Measurements from ENCODE around the gene PGLYRP1. TPM values are rescaled to one million over a fixed set of nuclear protein-coding genes. Genes with fewer than 3 reads are reported as not detected.

PGLYRP1 gene
- total RNA-seq, 2 experiments from 2014 or later = not detected

DNA sequence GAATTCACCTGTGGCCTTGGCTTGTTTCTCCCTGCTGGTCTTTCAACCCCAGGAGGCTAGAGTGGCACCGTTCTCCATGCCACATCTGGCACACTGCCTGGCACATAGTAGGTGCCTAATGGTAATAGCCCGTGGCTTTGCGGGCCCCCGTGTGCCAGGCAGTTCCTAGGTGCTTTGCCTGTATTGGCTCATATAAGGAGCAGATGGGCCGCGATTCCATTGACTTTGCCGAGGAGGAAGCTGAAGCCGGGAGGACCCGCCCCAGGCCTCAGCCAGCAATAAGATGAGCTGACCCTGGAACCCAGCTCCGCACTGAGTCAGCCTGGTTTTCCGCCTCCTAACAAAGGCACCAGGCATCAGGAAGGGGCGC is 807 bp downstream of the PGLYRP1 start:
- Mint-ChIP-seq H3K4me1 (peaks cover 12% of the 10 kb centered on the region), H3K27ac (no peak overlapping the region)

DNA sequence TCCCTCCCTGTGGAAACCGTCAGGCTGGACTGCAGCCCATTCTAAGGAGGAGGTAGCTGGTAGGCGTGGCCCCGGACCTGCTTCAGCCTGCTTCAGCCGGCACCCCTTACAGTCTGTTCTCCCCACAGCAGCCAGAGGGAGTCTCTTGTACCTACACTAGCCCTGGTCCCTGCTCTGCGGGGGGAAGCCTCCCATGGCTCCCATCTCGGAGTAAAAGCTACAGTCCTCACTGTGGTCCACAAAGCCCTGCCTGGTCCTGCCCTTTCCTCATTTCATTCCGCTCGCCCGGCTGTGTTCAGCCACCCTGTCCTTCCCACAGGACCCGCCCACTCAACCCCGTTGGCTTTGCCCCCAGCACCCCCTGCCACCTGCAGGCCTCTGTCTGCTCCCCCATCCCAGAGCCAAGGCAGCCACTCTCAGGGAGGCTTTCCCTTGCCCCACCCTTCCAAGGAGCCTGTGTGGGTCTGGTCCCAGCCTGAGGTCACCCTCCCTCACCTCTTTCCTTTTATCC is 1.3 kb downstream of the PGLYRP1 start:
- Mint-ChIP-seq H3K4me3 (no peak overlapping the region), H3K4me1 (peaks cover 13% of the 10 kb centered on the region), H3K27ac (no peak overlapping the region), H3K36me3 (no peaks in the 10 kb centered on the region), H3K9me3 (no peaks in the 10 kb centered on the region), H3K27me3 (peaks cover 32% of the 10 kb centered on the region)
- DNase-seq (no peak), ATAC-seq (ENCODE audit: low read depth) (no peak)
- POLR2A ChIA-PET = no interaction called here

More for the DNA sequence above, 807 bp downstream of the PGLYRP1 start:
- Mint-ChIP-seq H3K27me3 (peaks cover 32% of the 10 kb centered on the region), H3K36me3 (no peaks in the 10 kb centered on the region), H3K4me3 (no peak overlapping the region), H3K9me3 (no peaks in the 10 kb centered on the region)
- ATAC-seq (ENCODE audit: low read depth) = no peak
- POLR2A ChIA-PET = no interaction called here
- no peak for DNase-seq

DNA sequence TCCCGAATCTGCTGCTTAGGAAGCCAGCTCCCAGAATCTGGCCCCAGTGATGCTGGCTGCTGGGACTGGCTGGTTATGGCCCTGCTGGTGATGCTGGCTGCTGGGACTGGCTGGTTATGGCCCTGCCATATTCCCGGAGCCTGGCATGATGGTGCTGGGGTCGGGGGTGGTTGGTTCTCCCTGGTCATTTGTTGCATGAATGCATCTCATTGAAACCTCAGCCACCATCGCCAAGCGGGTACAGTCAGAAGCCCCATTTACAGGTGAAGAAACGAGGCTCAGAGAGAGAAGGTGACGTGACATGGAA is 2.1 kb downstream of the PGLYRP1 start:
- ATAC-seq (ENCODE audit: low read depth) (no peak), DNase-seq (no peak)
- no peak overlapping the region for H3K4me3 Mint-ChIP-seq
- no peak overlapping the region for H3K27ac Mint-ChIP-seq
- H3K36me3 Mint-ChIP-seq = peaks cover 2% of the 10 kb centered on the region
- no peaks in the 10 kb centered on the region for H3K9me3 Mint-ChIP-seq
- POLR2A ChIA-PET = no interaction called here
- H3K4me1 Mint-ChIP-seq = peaks cover 9% of the 10 kb centered on the region
- H3K27me3 Mint-ChIP-seq = peaks cover 34% of the 10 kb centered on the region

DNA sequence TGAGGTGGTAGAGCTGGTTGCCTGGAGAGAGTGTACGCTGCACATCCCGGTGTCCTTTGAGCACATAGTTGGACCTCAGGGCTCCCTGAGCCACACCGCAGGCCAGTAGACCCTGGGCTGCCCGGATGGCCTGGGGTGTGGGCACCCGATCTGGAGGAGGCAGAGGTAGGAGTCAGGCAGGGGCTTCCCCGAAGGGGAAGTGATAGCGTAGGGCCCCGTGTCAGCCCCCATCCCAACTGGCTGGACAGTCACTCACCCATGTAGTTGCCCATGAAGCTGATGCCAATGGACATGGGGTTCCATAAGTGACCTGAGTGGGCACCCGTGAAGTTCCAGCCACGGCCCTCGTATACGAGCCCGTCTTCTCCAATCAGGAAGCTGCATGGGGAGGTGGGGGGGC is 3.6 kb downstream of the PGLYRP1 start:
- Mint-ChIP-seq H3K9me3 (no peaks in the 10 kb centered on the region), H3K27me3 (peaks cover 30% of the 10 kb centered on the region), H3K4me3 (no peak overlapping the region), H3K27ac (no peak overlapping the region), H3K36me3 (peaks cover 10% of the 10 kb centered on the region), H3K4me1 (peaks cover 11% of the 10 kb centered on the region)
- DNase-seq = no peak
- POLR2A ChIA-PET = interaction anchor here (0.7 kb wide), 1 partner anchor 1712 kb away, joined by 4 read pairs; no protein-coding TSS in a partner anchor
- no peak for ATAC-seq (ENCODE audit: low read depth)

DNA sequence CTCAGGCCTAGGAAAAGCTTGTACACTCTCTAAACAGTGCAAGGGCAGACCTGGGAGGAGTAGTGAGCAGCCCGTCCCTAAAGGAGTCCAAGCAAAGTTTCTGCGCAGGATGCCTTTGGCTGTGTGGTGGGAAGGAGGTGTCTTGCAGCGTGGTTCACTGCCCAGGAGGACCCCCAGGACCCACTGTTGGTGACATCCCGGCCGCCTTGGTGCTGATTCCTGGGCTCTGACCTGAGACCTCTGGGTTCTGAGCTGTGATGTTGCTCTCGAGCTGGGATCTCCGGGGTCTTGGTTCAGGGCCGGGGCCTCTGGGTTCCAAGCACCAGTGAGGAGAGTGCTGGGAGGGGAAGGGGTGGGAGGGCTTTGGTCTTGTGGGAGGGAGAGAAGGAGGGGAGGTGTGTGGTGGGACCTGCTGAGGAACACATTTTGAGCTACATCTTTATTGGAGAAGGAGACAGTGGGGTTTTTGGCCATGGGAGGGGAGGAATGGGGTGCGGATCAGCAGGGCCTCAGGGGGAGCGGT is 4.1 kb downstream of the PGLYRP1 start:
- Mint-ChIP-seq H3K4me3 (no peak overlapping the region), H3K9me3 (no peaks in the 10 kb centered on the region), H3K27ac (no peak overlapping the region), H3K36me3 (peaks cover 10% of the 10 kb centered on the region), H3K4me1 (peaks cover 11% of the 10 kb centered on the region), H3K27me3 (peaks cover 26% of the 10 kb centered on the region)
- no peak for DNase-seq
- POLR2A ChIA-PET = no interaction called here
- ATAC-seq (ENCODE audit: low read depth) = no peak

DNA sequence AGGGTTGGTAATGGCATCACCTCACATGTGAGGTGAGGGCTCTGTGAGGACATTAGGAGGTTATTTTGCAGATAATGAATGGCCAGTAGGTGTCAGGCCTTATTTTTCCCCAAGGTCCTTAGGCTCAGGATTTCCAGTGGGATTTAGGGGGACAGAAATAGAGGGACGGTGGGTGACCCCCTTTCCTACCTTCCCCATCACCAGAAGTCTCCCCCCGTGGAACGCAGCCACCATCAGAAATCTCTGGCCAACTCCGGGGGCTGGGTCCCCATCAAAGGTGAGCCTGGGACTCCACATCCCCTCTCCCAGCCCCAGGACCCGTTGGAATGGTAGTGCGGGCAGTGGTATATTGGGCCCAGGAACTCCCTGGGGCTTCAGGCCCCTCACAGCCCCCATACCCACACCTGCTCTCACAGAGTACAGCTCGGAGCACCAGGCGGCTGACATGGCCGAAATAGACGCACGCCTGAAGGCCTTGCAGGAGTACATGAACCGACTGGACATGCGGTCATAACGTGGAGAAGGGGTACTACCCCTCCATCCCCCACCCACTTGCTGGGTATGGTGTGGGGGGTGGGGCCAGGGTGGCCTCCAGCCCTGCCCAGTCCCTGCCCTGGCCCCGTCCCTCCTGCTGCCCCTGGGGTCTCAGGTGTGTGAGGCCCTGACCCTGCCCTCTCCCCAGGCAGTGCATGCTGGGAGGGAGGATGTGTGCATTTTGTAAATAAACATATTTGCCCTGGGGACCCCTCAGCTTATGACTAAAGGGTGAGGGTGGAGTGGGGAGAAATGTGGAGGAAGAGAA is 4.8 kb downstream of the PGLYRP1 start:
- peaks cover 11% of the 10 kb centered on the region for H3K4me1 Mint-ChIP-seq
- H3K4me3 Mint-ChIP-seq = no peak overlapping the region
- POLR2A ChIA-PET = no interaction called here
- DNase-seq = no peak
- no peaks in the 10 kb centered on the region for H3K9me3 Mint-ChIP-seq
- H3K27ac Mint-ChIP-seq = no peak overlapping the region
- peaks cover 10% of the 10 kb centered on the region for H3K36me3 Mint-ChIP-seq
- ATAC-seq (ENCODE audit: low read depth) = no peak
- H3K27me3 Mint-ChIP-seq = peaks cover 21% of the 10 kb centered on the region

DNA sequence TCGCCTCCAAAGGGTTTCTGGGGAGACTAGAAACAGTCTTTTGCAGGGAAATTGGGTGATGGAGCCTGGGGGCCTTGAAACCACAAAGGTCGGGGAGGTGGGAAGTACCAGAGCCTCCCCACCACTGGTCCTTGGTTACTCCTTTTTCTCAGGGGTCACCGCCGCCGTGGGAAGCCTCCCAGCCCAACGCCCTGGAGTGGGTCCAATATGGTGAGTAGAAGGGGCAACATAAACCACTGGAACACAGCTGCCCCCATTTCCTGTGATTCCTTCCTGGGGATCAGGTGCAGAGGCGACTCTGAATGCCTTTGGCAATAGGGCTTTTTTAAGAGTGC is 5.8 kb downstream of the PGLYRP1 start:
- peak overlapping the region; percentile 65 for H3K4me3 Mint-ChIP-seq
- peaks cover 17% of the 10 kb centered on the region for H3K27me3 Mint-ChIP-seq
- H3K4me1 Mint-ChIP-seq = peaks cover 11% of the 10 kb centered on the region
- no peaks in the 10 kb centered on the region for H3K9me3 Mint-ChIP-seq
- DNase-seq (no peak), ATAC-seq (ENCODE audit: low read depth) (no peak)
- POLR2A ChIA-PET = interaction anchor here (0.6 to 1.3 kb wide), 3 partner anchors 21 to 246 kb away, joined by 3 to 4 read pairs (median 3); partner anchors contain the start of gene IRF2BP1
- peaks cover 10% of the 10 kb centered on the region for H3K36me3 Mint-ChIP-seq
- no peak overlapping the region for H3K27ac Mint-ChIP-seq

DNA sequence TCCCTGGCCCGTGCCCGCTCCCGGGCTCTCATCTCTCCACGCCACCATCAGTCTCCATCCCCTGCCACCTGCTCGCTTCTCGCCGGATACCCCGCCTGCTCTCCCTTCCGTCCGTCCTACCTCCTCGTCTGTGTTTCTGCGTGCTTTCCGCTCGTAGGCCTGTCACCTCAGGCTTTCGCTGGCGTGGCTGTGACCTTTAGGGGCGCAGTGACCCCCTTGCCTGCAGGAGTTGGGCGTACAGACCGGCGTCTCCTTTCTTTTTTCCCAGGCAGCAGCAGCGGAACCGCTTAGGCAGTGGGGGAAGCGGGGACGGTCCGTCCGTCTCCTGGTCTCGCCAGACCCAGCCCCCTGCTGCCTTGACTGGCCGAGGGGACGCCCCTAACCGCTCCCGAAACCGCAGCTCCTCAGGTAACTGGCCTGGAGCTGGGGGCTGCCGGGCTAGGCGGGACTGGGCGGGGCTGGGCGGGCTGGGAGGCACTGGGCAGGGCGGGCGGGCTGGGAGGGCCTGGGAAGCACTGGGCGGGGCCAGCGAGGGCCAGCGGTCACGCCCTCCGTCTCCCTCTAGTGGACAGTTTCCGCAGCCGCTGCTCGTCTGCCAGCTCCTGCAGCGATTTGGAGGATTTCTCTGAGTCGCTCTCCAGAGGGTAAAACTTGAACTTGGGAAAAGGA is 6.3 kb downstream of the PGLYRP1 start:
- H3K4me1 Mint-ChIP-seq = peaks cover 11% of the 10 kb centered on the region
- DNase-seq (peak; percentile 87), ATAC-seq (ENCODE audit: low read depth) (peak; percentile 63)
- peak overlapping the region; percentile 79 for H3K27ac Mint-ChIP-seq
- H3K9me3 Mint-ChIP-seq = no peaks in the 10 kb centered on the region
- H3K27me3 Mint-ChIP-seq = peaks cover 13% of the 10 kb centered on the region
- POLR2A ChIA-PET = interaction anchor here (0.6 to 1.3 kb wide), 3 partner anchors 20 to 246 kb away, joined by 3 to 4 read pairs (median 3); partner anchors contain the start of gene IRF2BP1
- peaks cover 10% of the 10 kb centered on the region for H3K36me3 Mint-ChIP-seq
- H3K4me3 Mint-ChIP-seq = peak overlapping the region; percentile 81

DNA sequence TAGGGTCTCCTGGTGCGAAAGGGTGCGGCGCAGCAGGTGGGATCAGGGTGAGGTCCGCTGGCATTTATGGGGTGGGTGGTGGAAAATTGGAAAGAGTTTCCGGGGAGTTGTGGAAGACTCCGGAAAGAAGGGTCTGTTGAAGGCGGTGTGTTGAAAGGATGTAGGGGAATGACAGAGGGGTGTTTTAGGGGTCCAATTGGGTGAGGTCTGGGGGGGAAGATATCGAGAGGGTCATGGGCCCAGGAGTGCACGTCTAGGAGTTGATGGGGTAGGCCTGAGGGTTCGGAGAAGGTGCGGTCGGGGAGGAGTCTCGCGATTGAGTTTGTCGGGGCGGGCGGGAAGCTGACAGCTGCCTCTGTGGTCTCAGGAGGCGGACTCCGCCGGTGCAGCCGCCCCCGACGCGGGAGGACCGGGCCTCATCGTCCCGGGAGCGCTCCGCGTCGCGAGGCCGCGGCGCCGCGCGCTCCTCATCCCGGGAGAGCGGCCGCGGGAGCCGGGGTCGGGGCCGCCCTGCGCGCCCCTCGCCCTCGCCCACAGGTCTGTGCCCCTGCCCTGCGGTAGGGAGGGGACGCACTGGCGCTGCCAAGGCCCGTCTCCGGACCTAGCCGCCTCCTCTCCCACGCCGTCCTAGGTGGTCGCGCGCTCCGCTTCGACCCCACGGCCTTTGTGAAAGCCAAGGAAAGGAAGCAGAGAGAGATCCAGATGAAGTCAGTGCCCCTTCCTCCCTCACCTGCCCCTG is 7.0 kb downstream of the PGLYRP1 start:
- POLR2A ChIA-PET = no interaction called here
- Mint-ChIP-seq H3K9me3 (no peaks in the 10 kb centered on the region), H3K27me3 (peaks cover 13% of the 10 kb centered on the region), H3K4me3 (peak overlapping the region; percentile 82), H3K36me3 (peaks cover 10% of the 10 kb centered on the region), H3K27ac (peak overlapping the region; percentile 79), H3K4me1 (peaks cover 11% of the 10 kb centered on the region)
- DNase-seq (peak; percentile 65), ATAC-seq (ENCODE audit: low read depth) (peak; percentile 44)

DNA sequence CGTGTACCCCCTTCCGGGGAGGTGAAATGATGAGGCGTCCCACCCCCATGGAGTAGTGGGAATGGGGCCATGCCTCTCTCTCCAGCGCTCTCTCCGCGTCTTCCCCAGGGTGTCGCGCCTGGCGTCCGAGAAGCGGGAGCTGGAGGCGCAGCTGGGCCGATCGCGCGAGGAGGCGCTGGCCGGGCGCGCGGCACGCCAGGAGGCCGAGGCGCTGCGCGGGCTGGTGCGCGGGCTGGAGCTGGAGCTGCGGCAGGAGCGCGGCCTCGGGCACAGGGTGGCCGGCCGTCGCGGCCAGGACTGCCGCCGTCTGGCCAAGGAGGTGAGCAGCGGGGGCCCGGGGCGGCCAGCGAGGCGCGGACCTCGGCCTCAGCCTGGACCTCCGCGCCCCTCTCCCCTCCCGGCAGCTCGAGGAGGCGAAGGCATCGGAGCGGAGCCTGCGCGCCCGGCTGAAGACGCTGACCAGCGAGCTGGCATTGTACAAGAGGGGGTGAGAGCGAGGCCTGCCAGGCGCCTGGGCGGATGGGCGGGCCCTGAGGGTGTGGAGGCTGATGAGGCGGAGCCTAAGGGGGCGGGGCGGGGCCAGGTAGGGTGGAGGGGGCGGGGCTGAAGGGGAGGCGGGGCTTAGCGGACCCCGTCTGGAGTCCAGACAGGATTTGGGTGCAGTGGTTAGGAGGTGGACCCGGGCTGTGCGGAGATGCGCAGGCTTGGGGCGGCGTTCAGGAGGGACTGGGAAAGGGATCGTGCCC is 7.7 kb downstream of the PGLYRP1 start:
- POLR2A ChIA-PET = no interaction called here
- no peak overlapping the region for H3K27ac Mint-ChIP-seq

DNA sequence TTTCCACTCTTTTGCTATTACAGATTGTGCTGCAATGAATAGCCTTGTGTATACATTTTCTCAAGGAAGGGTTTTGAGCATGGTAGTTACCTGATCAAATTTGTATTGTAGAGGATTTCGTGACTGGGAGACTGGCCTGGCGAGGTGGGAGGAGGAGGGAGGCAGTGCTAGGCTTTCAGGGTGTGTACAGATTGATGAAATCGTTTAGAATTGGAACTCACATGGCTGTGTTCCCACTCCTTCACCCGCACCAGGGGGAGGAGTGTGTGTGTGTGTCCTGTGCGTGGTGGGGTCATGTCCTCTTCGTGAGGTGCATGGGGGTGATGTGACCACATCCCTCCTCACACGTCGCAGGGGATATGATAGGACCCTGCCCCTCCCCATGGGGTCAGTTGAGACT is 8.3 kb downstream of the PGLYRP1 start:
- peak overlapping the region; percentile 42 for H3K4me3 Mint-ChIP-seq
- H3K27me3 Mint-ChIP-seq = peaks cover 13% of the 10 kb centered on the region
- H3K4me1 Mint-ChIP-seq = peaks cover 11% of the 10 kb centered on the region
- no peak overlapping the region for H3K27ac Mint-ChIP-seq
- H3K36me3 Mint-ChIP-seq = peaks cover 10% of the 10 kb centered on the region
- no peaks in the 10 kb centered on the region for H3K9me3 Mint-ChIP-seq
- POLR2A ChIA-PET = no interaction called here
- ATAC-seq (ENCODE audit: low read depth) (no peak), DNase-seq (no peak)

More for the DNA sequence above, 7.7 kb downstream of the PGLYRP1 start:
- DNase-seq (peak; percentile 76), ATAC-seq (ENCODE audit: low read depth) (peak; percentile 29)
- H3K4me3 Mint-ChIP-seq = peak overlapping the region; percentile 82
- H3K27me3 Mint-ChIP-seq = peaks cover 13% of the 10 kb centered on the region
- peaks cover 10% of the 10 kb centered on the region for H3K36me3 Mint-ChIP-seq
- no peaks in the 10 kb centered on the region for H3K9me3 Mint-ChIP-seq
- H3K4me1 Mint-ChIP-seq = peaks cover 11% of the 10 kb centered on the region

DNA sequence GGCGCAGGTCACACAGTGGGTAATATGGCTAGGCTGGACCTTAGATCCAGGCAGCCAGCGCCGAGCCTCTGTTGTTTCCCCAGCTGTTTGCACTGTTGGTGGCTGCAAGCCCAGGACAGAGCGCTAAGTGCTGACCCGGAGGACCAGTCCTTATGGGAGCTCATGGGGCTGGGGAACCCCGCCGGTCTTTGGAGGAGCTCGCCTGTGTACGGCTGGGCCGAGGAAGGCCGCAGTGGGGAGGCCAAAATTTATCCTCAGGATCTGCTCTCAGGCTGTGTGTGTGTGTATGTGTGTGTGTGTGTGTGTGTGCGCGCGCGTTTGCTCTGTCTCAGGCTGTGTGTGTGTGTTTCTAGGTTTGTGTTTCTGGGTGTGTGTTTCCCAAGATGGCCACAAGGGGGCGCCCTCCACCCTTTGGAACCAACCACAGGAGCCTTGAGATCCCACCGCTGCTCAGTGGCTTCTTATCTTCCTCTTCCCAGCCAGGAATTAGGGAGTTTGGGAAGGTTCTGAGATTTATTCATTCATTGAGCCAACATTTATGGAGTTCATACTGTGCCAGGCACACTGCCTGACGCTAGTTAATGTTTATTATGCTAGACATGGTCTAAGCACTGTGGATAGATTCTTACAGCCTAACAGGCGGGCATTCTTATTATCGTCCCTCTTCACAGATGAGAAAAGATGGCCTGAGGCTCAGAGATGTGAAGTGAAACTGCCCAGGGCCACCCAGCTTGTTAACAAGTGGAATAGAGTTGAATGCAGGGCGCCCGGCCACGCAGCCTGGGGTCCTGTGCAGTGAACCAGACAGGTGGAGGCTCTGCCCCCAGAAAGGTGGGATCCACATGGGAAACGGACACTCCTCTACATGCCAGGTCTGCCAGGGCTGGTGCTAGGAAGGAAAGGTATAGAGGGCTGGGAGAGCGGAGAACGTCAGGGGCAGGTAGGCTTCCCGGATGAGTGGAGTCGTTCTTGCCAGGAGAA is 13.0 kb downstream of the PGLYRP1 start:
- peaks cover 6% of the 10 kb centered on the region for H3K36me3 Mint-ChIP-seq
- no peak overlapping the region for H3K4me3 Mint-ChIP-seq
- no peaks in the 10 kb centered on the region for H3K9me3 Mint-ChIP-seq
- H3K4me1 Mint-ChIP-seq = peaks cover 2% of the 10 kb centered on the region
- H3K27me3 Mint-ChIP-seq = peaks cover 6% of the 10 kb centered on the region
- DNase-seq = peak; percentile 75
- H3K27ac Mint-ChIP-seq = no peak overlapping the region
- POLR2A ChIA-PET = no interaction called here
- peak; percentile 60 for ATAC-seq (ENCODE audit: low read depth)

Measured in activated naive CD8-positive, alpha-beta T cell treated with anti-CD3 and anti-CD28 coated beads, Interleukin-2, amount 10 ng/mL, durations not matched to agents 7 days and 5 days (primary cell).